ENCODE data around the gene PBRM1. TPM values are rescaled to one million over a fixed set of nuclear protein-coding genes. Genes with fewer than 3 reads are reported as not detected.

PBRM1 gene
- total RNA-seq, 4 donors from 2014 or later = 60.3 to 335 (median 134) TPM

GRCh38 chr3:52537726-52538421 is 147.8 kb downstream of the PBRM1 start:
- Histone ChIP-seq H3K27ac (peak overlapping the region; percentile 85 to 95 (median 92)), H3K36me3 (peaks cover 0 to 7% (median 0%) of the 10 kb centered on the region in 4 donors), H3K4me3 (peak overlapping the region in 3 of 4 donors; percentile 53 to 84 (median 53)), H3K4me1 (peaks cover 15 to 48% (median 36%) of the 10 kb centered on the region in 4 donors), H3K27me3 (no peaks in the 10 kb centered on the region), H3K9me3 (no peaks in the 10 kb centered on the region)
- intact Hi-C loops (cut with DNase I; ENCODE audit: low total_unique reads) = no loop called here
- no peak for TF ChIP-seq CTCF (IDR thresholded peaks at IDR 0.05)
- no peak for TF ChIP-seq POLR2A (IDR thresholded peaks at IDR 0.05)
- TF ChIP-seq POLR2AphosphoS5 (IDR thresholded peaks at IDR 0.05) = no peak
- no peak for TF ChIP-seq EP300 (IDR thresholded peaks at IDR 0.05; ENCODE audit: low read depth)
- WGBS, 2 donors (ENCODE audit: low coverage in 1 of 2) = 57 to 68% methylated on average over 5 to 7 of the region's 7 CpGs
- in situ Hi-C loops (cut with MboI; ENCODE audit: low pct_ligation_motif_present in 1 of 4, low pct_unique_long_range_greater_than_20kb in 1 of 4, low sequenced_read_pairs in 3 of 4) = no loop called here
- no peak for DNase-seq

- TF ChIP-seq POLR2AphosphoS5 (IDR thresholded peaks at IDR 0.05) (no peak), CTCF (IDR thresholded peaks at IDR 0.05) (peak in 2 of 5 experiments; percentile 31 to 33)
- Histone ChIP-seq H3K9me3 (no peaks in the 10 kb centered on the region), H3K27ac (peak overlapping the region; percentile 85 to 95 (median 92)), H3K27me3 (no peaks in the 10 kb centered on the region), H3K36me3 (peaks cover 0 to 7% (median 0%) of the 10 kb centered on the region in 4 donors), H3K4me3 (peak overlapping the region; percentile 53 to 84 (median 62)), H3K4me1 (peaks cover 15 to 53% (median 42%) of the 10 kb centered on the region in 4 donors)
- in situ Hi-C loops (cut with MboI; ENCODE audit: low pct_ligation_motif_present in 1 of 4, low pct_unique_long_range_greater_than_20kb in 1 of 4, low sequenced_read_pairs in 3 of 4) (no loop called here), intact Hi-C loops (cut with DNase I; ENCODE audit: low total_unique reads) (no loop called here)
- no peak for DNase-seq
- WGBS, 2 donors (ENCODE audit: low coverage in 1 of 2) = 0 to 2% methylated on average over 1 to 6 of the region's 6 CpGs
Observed at GRCh38 chr3:52537165-52537620, 148.5 kb downstream of the PBRM1 start.

- WGBS, 2 donors (ENCODE audit: low coverage in 1 of 2) = 0% methylated on average over 44 of the region's 65 CpGs; no CpG with 5 or more reads in 1 of the 2 donors
- in situ Hi-C loops (cut with MboI; ENCODE audit: low pct_ligation_motif_present in 1 of 4, low pct_unique_long_range_greater_than_20kb in 1 of 4, low sequenced_read_pairs in 3 of 4) (no loop called here), intact Hi-C loops (cut with DNase I; ENCODE audit: low total_unique reads) (no loop called here)
- Histone ChIP-seq H3K4me3 (peak within 1 kb of the TSS; percentile 53 to 84 (median 62)), H3K36me3 (peaks cover 0 to 6% (median 0%) of the 10 kb centered on the region in 4 donors), H3K9me3 (no peaks in the 10 kb centered on the region), H3K27ac (peak within 1 kb of the TSS; percentile 85 to 95 (median 92)), H3K4me1 (peaks cover 19 to 56% (median 42%) of the 10 kb centered on the region in 4 donors), H3K27me3 (no peaks in the 10 kb centered on the region)
- peak; percentile 98 for DNase-seq
- peak; percentile 15 for TF ChIP-seq EP300 (IDR thresholded peaks at IDR 0.05; ENCODE audit: low read depth)
- peak; percentile 96 for TF ChIP-seq POLR2A (IDR thresholded peaks at IDR 0.05)
- TF ChIP-seq POLR2AphosphoS5 (IDR thresholded peaks at IDR 0.05) = peak; percentile 98 to 99 (median 99)
- no peak for TF ChIP-seq CTCF (IDR thresholded peaks at IDR 0.05)
Observed at GRCh38 chr3:52536369-52537164, 149.1 kb downstream of the PBRM1 start, which contains the start of gene UQCC5. Gene UQCC5 (plus strand): TSS chr3:52536605. CDS start chr3:52536756, 151 bp downstream.

GRCh38 chr3:52536112-52536368 is 149.7 kb downstream of the PBRM1 start:
- H3K4me3 ChIP-seq = peak overlapping the region in 3 of 4 donors; percentile 16 to 53 (median 39)
- 8 to 9% methylated on average over 4 to 9 of the region's 9 CpGs for WGBS, 2 donors (ENCODE audit: low coverage in 1 of 2)
- peaks cover 0 to under 1% (median 0%) of the 10 kb centered on the region in 4 donors for H3K36me3 ChIP-seq
- no peaks in the 10 kb centered on the region for H3K9me3 ChIP-seq
- intact Hi-C loops (cut with DNase I; ENCODE audit: low total_unique reads) = no loop called here
- peak overlapping the region; percentile 47 to 92 (median 68) for H3K27ac ChIP-seq
- in situ Hi-C loops (cut with MboI; ENCODE audit: low pct_ligation_motif_present in 1 of 4, low pct_unique_long_range_greater_than_20kb in 1 of 4, low sequenced_read_pairs in 3 of 4) = no loop called here
- H3K27me3 ChIP-seq = no peaks in the 10 kb centered on the region
- H3K4me1 ChIP-seq = peaks cover 19 to 56% (median 42%) of the 10 kb centered on the region in 4 donors
- no peak for DNase-seq
- TF ChIP-seq POLR2AphosphoS5 (IDR thresholded peaks at IDR 0.05) (no peak), CTCF (IDR thresholded peaks at IDR 0.05) (no peak), EP300 (IDR thresholded peaks at IDR 0.05; ENCODE audit: low read depth) (no peak), POLR2A (IDR thresholded peaks at IDR 0.05) (no peak)
